ENCODE data around the gene DOK6.
"Not testable (repeated sequence)": the region's sequence is repeated elsewhere in the genome, so short reads cannot be mapped to it uniquely, and the experiment has no call there.

The DOK6 gene

GRCh38 chr18:69787825-69788547 is 387.3 kb downstream of the DOK6 start:
- no peak for DNase-seq (ENCODE audit: extremely low read depth in 1 of 2, low read depth in 1 of 2)

GRCh38 chr18:69789794-69790193 is 389.1 kb downstream of the DOK6 start:
- DNase-seq (ENCODE audit: extremely low read depth in 1 of 2, low read depth in 1 of 2) = no peak

- no peak for DNase-seq (ENCODE audit: extremely low read depth in 1 of 2, low read depth in 1 of 2)
These were observed 390.0 kb downstream of the DOK6 start for GRCh38 chr18:69790649-69791048.

GRCh38 chr18:69795791-69796190 is 395.1 kb downstream of the DOK6 start:
- no peak for DNase-seq (ENCODE audit: extremely low read depth in 1 of 2, low read depth in 1 of 2)

GRCh38 chr18:69804776-69805501 is 404.3 kb downstream of the DOK6 start:
- DNase-seq (ENCODE audit: extremely low read depth in 1 of 2, low read depth in 1 of 2) = no peak

- no peak for DNase-seq (ENCODE audit: extremely low read depth in 1 of 2, low read depth in 1 of 2)
These were observed 407.7 kb downstream of the DOK6 start for GRCh38 chr18:69808399-69808798.

- no peak for DNase-seq (ENCODE audit: extremely low read depth in 1 of 2, low read depth in 1 of 2)
These were observed 412.9 kb downstream of the DOK6 start for GRCh38 chr18:69813559-69813958.

GRCh38 chr18:69814861-69815385 is 414.2 kb downstream of the DOK6 start:
- DNase-seq (ENCODE audit: extremely low read depth in 1 of 2, low read depth in 1 of 2) = no peak

- no peak for DNase-seq (ENCODE audit: extremely low read depth in 1 of 2, low read depth in 1 of 2)
These were observed 416.8 kb downstream of the DOK6 start for GRCh38 chr18:69817335-69817940.

GRCh38 chr18:69819460-69819859 is 418.8 kb downstream of the DOK6 start:
- no peak for DNase-seq (ENCODE audit: extremely low read depth in 1 of 2, low read depth in 1 of 2)

- DNase-seq (ENCODE audit: extremely low read depth in 1 of 2, low read depth in 1 of 2) = no peak
These were observed 419.9 kb downstream of the DOK6 start for GRCh38 chr18:69820538-69820937.

- DNase-seq (ENCODE audit: extremely low read depth in 1 of 2, low read depth in 1 of 2) = no peak
These were observed 429.5 kb downstream of the DOK6 start for GRCh38 chr18:69830189-69830588.

- not testable (repeated sequence) for DNase-seq (ENCODE audit: extremely low read depth in 1 of 2, low read depth in 1 of 2)
These were observed 434.3 kb downstream of the DOK6 start for GRCh38 chr18:69834980-69835379.

- no peak for DNase-seq (ENCODE audit: extremely low read depth in 1 of 2, low read depth in 1 of 2)
These were observed 437.3 kb downstream of the DOK6 start for GRCh38 chr18:69838003-69838402.

- DNase-seq (ENCODE audit: extremely low read depth in 1 of 2, low read depth in 1 of 2) = no peak
These were observed 438.1 kb downstream of the DOK6 start for GRCh38 chr18:69838620-69839411.

- no peak for DNase-seq (ENCODE audit: extremely low read depth in 1 of 2, low read depth in 1 of 2)
These were observed 438.8 kb downstream of the DOK6 start for GRCh38 chr18:69839497-69839896.

GRCh38 chr18:69840001-69840400 is 439.3 kb downstream of the DOK6 start:
- no peak for DNase-seq (ENCODE audit: extremely low read depth in 1 of 2, low read depth in 1 of 2)

GRCh38 chr18:69840445-69840844 is 439.8 kb downstream of the DOK6 start:
- DNase-seq (ENCODE audit: extremely low read depth in 1 of 2, low read depth in 1 of 2) = no peak

- no peak for DNase-seq (ENCODE audit: extremely low read depth in 1 of 2, low read depth in 1 of 2)
These were observed 440.4 kb downstream of the DOK6 start for GRCh38 chr18:69841117-69841516.

- DNase-seq (ENCODE audit: extremely low read depth in 1 of 2, low read depth in 1 of 2) = no peak
These were observed 442.3 kb downstream of the DOK6 start for GRCh38 chr18:69843015-69843414.

GRCh38 chr18:69844656-69845055 is 444.0 kb downstream of the DOK6 start:
- DNase-seq (ENCODE audit: extremely low read depth in 1 of 2, low read depth in 1 of 2) = no peak
